Liver (tissue), 3 donors: ENCODE data around the gene CLEC18C.
"Not testable (repeated sequence)": the region's sequence is repeated elsewhere in the genome, so short reads cannot be mapped to it uniquely, and the experiment has no call there.

Source experiments
- CTCF ChIP-seq: fragments of 150-350 bp; IDR thresholded peaks from 2 replicates; pipeline ENCODE4 v1.5.1; 2017; ENCODE audit warnings: improper control_type of control experiment, low read depth, low read length; ENCODE audit not compliant: missing input control
- EGR1 ChIP-seq, 2 donors: IDR thresholded peaks; 2 replicates each; pipeline ENCODE4 v1.6.1; 2016 to 2018; ENCODE audit warnings: antibody characterized with exemption in 2 of 2, low read depth in 2 of 2
- FOXA1 ChIP-seq: IDR thresholded peaks from 2 replicates; pipeline ENCODE4 v1.6.1; 2016; ENCODE audit warnings: antibody characterized with exemption
- GABPA ChIP-seq, 2 donors: IDR thresholded peaks in 1 of 2; conservative IDR thresholded peaks in 1 of 2; 2 replicates each; pipeline ENCODE4 v1.6.1; 2016; ENCODE audit warnings: antibody characterized with exemption in 2 of 2, mild to moderate bottlenecking in 1 of 2, moderate library complexity in 1 of 2
- HNF4G ChIP-seq: IDR thresholded peaks from 2 replicates; pipeline ENCODE4 v1.6.1; 2016; ENCODE audit warnings: antibody characterized with exemption
- JUND ChIP-seq, 2 donors: IDR thresholded peaks; 2 replicates each; pipeline ENCODE4 v1.6.1; 2016; ENCODE audit warnings: antibody characterized with exemption in 2 of 2
- MAX ChIP-seq: IDR thresholded peaks from 2 replicates; pipeline ENCODE4 v1.6.1; 2016; ENCODE audit warnings: antibody characterized with exemption
- RAD21 ChIP-seq, 2 donors: IDR thresholded peaks; 2 replicates each; pipeline ENCODE4 v1.6.1; 2016; ENCODE audit warnings: antibody characterized with exemption in 2 of 2, mild to moderate bottlenecking in 2 of 2
- REST ChIP-seq: IDR thresholded peaks from 2 replicates; pipeline ENCODE4 v1.6.1; 2016; ENCODE audit warnings: antibody characterized with exemption, mild to moderate bottlenecking
- RXRA ChIP-seq, 2 donors: IDR thresholded peaks; 2 replicates each; pipeline ENCODE4 v1.6.1; 2017 to 2018; ENCODE audit warnings: antibody characterized with exemption in 2 of 2, mild to moderate bottlenecking in 1 of 2
- SP1 ChIP-seq: IDR thresholded peaks from 2 replicates; pipeline ENCODE4 v1.6.1; 2018; ENCODE audit warnings: antibody characterized with exemption, mild to moderate bottlenecking
- TAF1 ChIP-seq: conservative IDR thresholded peaks from 2 replicates; pipeline ENCODE4 v1.6.1; 2016; ENCODE audit warnings: antibody characterized with exemption, mild to moderate bottlenecking
- YY1 ChIP-seq: IDR thresholded peaks from 2 replicates; pipeline ENCODE4 v1.6.1; 2016; ENCODE audit warnings: antibody characterized with exemption, mild to moderate bottlenecking
- ZBTB33 ChIP-seq: IDR thresholded peaks from 2 replicates; pipeline ENCODE4 v1.6.1; 2016; ENCODE audit warnings: antibody characterized with exemption
- donor health status: healthy.
- donor health status: healthy.

- TF ChIP-seq RAD21 (IDR thresholded peaks at IDR 0.05); CTCF; JUND (IDR thresholded peaks at IDR 0.05); FOXA1; REST; EGR1 (IDR thresholded peaks at IDR 0.05; ENCODE audit: low read depth in 2 of 2); RXRA (IDR thresholded peaks at IDR 0.05); ZBTB33; MAX; GABPA (IDR thresholded peaks at IDR 0.05 in 1 of 2, conservative IDR thresholded peaks at IDR 0.05 in 1 of 2); TAF1; SP1; HNF4G; YY1: not testable (repeated sequence)
These were observed 50.5 kb downstream of the CLEC18C start for GRCh38 chr16:70223971-70224513.
